DND-41 (cell line): ENCODE results near the gene PTPRN2.

Source experiments
- CTCF ChIP-seq: IDR thresholded peaks from 2 replicates; pipeline ENCODE4 v1.5.1; 2012; ENCODE audit warnings: borderline replicate concordance, low read length, moderate library complexity, mild to moderate bottlenecking; ENCODE audit not compliant: poor library complexity, severe bottlenecking; ENCODE audit errors: extremely low read depth
- EZH2 ChIP-seq: IDR thresholded peaks from 3 replicates; pipeline ENCODE4 v1.6.1; 2012; ENCODE audit warnings: borderline replicate concordance, low read depth, mild to moderate bottlenecking, moderate library complexity, low read length, inconsistent platforms; ENCODE audit not compliant: severe bottlenecking

- no peak for TF ChIP-seq CTCF
- TF ChIP-seq EZH2 = no peak
Measured at GRCh38 chr7:157861031-157861491, 726.6 kb downstream of the PTPRN2 start.
